ENCODE results near the gene ENGASE.

Gene ENGASE

GRCh38 chr17:79045842-79046196 is 28.8 kb upstream of the ENGASE start:
- TF ChIP-seq POLR2AphosphoS5 (IDR thresholded peaks at IDR 0.05; ENCODE audit: low read depth, low read length), result no peak
- TF ChIP-seq FOXP2 (optimal IDR thresholded peaks at IDR 0.05; ENCODE audit: borderline replicate concordance, extremely low read depth, extremely low read length, insufficient read depth), result no peak
- TF ChIP-seq, protein P1, sequence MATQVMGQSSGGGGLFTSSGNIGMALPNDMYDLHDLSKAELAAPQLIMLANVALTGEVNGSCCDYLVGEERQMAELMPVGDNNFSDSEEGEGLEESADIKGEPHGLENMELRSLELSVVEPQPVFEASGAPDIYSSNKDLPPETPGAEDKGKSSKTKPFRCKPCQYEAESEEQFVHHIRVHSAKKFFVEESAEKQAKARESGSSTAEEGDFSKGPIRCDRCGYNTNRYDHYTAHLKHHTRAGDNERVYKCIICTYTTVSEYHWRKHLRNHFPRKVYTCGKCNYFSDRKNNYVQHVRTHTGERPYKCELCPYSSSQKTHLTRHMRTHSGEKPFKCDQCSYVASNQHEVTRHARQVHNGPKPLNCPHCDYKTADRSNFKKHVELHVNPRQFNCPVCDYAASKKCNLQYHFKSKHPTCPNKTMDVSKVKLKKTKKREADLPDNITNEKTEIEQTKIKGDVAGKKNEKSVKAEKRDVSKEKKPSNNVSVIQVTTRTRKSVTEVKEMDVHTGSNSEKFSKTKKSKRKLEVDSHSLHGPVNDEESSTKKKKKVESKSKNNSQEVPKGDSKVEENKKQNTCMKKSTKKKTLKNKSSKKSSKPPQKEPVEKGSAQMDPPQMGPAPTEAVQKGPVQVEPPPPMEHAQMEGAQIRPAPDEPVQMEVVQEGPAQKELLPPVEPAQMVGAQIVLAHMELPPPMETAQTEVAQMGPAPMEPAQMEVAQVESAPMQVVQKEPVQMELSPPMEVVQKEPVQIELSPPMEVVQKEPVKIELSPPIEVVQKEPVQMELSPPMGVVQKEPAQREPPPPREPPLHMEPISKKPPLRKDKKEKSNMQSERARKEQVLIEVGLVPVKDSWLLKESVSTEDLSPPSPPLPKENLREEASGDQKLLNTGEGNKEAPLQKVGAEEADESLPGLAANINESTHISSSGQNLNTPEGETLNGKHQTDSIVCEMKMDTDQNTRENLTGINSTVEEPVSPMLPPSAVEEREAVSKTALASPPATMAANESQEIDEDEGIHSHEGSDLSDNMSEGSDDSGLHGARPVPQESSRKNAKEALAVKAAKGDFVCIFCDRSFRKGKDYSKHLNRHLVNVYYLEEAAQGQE (IDR thresholded peaks at IDR 0.05; ENCODE audit: insufficient read depth in 1 of 2, low read depth in 2 of 2, low read length in 2 of 2), result no peak
- no peak for TF ChIP-seq SIN3A (IDR thresholded peaks at IDR 0.05; ENCODE audit: borderline replicate concordance, insufficient read depth, low read length)
- no peak for TF ChIP-seq TAF1 (IDR thresholded peaks at IDR 0.05; ENCODE audit: borderline replicate concordance, insufficient read depth, low read length)

DNA sequence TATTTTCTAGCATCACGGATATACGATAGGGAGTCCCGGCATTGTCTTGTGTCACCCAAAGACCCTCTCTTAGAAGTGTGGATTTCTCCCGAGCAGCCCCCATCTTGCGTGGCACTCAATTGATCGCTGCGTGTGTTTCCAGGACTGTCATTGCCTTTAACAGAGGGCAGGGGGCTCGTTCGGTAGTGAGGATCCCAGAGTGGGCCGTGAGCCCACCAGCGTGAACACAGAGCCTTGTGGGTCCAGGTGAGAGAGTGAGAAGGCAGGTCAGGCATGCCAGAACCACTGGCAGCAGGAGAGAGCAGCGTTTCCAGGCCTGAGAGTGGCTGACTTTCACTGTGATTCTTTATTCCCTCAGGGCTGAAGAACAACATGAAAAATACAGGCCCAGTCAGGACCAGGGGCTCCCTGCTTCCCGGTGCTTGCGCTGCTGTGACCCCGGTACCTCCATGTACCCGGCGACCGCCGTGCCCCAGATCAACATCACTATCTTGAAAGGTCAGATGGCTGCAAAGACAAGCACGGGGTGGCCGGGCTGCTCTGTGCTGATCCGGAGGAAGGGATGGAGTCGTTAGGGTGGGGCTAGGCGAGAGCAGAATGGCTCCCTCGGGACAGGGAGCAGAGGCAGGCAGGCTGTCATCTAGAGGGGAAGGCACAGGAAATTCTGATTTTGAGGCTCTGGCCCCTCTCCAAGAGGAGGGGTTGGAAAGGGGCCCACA is 28.3 kb upstream of the ENGASE start:
- TF ChIP-seq, protein P1 (IDR thresholded peaks at IDR 0.05; ENCODE audit: insufficient read depth in 1 of 2, low read depth in 2 of 2, low read length in 2 of 2), result no peak
- TF ChIP-seq POLR2AphosphoS5 (IDR thresholded peaks at IDR 0.05; ENCODE audit: low read depth, low read length) (no peak), TAF1 (IDR thresholded peaks at IDR 0.05; ENCODE audit: borderline replicate concordance, insufficient read depth, low read length) (no peak), SIN3A (IDR thresholded peaks at IDR 0.05; ENCODE audit: borderline replicate concordance, insufficient read depth, low read length) (no peak), FOXP2 (optimal IDR thresholded peaks at IDR 0.05; ENCODE audit: borderline replicate concordance, extremely low read depth, extremely low read length, insufficient read depth) (no peak)

- TF ChIP-seq, protein P1 (IDR thresholded peaks at IDR 0.05; ENCODE audit: insufficient read depth in 1 of 2, low read depth in 2 of 2, low read length in 2 of 2), result no peak
- TF ChIP-seq SIN3A (IDR thresholded peaks at IDR 0.05; ENCODE audit: borderline replicate concordance, insufficient read depth, low read length) (no peak), FOXP2 (optimal IDR thresholded peaks at IDR 0.05; ENCODE audit: borderline replicate concordance, extremely low read depth, extremely low read length, insufficient read depth) (no peak), POLR2AphosphoS5 (IDR thresholded peaks at IDR 0.05; ENCODE audit: low read depth, low read length) (no peak), TAF1 (IDR thresholded peaks at IDR 0.05; ENCODE audit: borderline replicate concordance, insufficient read depth, low read length) (no peak)
Observed at GRCh38 chr17:79046916-79047280, 27.7 kb upstream of the ENGASE start.

DNA sequence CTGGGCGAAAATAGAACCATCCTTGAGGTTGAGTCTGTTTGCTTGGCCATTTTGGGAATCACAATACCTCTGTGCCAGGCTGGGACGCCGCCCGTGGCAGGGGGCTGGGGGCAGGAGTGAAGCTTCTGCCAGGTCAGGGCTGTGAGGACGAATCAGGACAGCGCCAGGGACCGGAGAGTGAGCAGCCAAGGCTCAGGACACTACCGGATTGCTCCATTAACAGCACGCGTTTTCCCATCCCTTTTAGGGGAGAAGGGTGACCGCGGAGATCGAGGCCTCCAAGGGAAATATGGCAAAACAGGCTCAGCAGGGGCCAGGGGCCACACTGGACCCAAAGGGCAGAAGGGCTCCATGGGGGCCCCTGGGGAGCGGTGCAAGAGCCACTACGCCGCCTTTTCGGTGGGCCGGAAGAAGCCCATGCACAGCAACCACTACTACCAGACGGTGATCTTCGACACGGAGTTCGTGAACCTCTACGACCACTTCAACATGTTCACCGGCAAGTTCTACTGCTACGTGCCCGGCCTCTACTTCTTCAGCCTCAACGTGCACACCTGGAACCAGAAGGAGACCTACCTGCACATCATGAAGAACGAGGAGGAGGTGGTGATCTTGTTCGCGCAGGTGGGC is 27.2 kb upstream of the ENGASE start:
- no peak for TF ChIP-seq TAF1 (IDR thresholded peaks at IDR 0.05; ENCODE audit: borderline replicate concordance, insufficient read depth, low read length)
- TF ChIP-seq FOXP2 (optimal IDR thresholded peaks at IDR 0.05; ENCODE audit: borderline replicate concordance, extremely low read depth, extremely low read length, insufficient read depth), result no peak

DNA sequence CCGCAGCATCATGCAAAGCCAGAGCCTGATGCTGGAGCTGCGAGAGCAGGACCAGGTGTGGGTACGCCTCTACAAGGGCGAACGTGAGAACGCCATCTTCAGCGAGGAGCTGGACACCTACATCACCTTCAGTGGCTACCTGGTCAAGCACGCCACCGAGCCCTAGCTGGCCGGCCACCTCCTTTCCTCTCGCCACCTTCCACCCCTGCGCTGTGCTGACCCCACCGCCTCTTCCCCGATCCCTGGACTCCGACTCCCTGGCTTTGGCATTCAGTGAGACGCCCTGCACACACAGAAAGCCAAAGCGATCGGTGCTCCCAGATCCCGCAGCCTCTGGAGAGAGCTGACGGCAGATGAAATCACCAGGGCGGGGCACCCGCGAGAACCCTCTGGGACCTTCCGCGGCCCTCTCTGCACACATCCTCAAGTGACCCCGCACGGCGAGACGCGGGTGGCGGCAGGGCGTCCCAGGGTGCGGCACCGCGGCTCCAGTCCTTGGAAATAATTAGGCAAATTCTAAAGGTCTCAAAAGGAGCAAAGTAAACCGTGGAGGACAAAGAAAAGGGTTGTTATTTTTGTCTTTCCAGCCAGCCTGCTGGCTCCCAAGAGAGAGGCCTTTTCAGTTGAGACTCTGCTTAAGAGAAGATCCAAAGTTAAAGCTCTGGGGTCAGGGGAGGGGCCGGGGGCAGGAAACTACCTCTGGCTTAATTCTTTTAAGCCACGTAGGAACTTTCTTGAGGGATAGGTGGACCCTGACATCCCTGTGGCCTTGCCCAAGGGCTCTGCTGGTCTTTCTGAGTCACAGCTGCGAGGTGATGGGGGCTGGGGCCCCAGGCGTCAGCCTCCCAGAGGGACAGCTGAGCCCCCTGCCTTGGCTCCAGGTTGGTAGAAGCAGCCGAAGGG is 26.4 kb upstream of the ENGASE start:
- TF ChIP-seq, protein P1 (IDR thresholded peaks at IDR 0.05; ENCODE audit: insufficient read depth in 1 of 2, low read depth in 2 of 2, low read length in 2 of 2), result no peak
- TF ChIP-seq TAF1 (IDR thresholded peaks at IDR 0.05; ENCODE audit: borderline replicate concordance, insufficient read depth, low read length), result no peak
